ENCODE measurements around the gene ZNF766.

DNA sequence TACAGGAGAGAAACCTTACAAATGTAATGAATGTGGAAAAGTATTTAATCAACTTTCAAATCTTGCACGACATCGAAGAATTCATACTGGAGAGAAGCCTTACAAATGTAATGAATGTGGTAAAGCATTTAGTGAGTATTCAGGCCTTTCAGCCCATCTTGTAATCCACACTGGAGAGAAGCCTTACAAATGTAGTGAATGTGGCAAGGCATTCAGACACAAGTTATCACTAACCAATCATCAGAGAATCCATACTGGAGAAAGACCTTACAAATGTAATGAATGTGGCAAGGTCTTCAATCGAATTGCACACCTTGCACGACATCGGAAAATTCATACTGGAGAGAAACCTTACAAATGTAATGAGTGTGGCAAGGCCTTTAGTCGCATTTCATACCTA, 53.0 kb downstream of the ZNF766 start:
- TF ChIP-seq, protein P1, sequence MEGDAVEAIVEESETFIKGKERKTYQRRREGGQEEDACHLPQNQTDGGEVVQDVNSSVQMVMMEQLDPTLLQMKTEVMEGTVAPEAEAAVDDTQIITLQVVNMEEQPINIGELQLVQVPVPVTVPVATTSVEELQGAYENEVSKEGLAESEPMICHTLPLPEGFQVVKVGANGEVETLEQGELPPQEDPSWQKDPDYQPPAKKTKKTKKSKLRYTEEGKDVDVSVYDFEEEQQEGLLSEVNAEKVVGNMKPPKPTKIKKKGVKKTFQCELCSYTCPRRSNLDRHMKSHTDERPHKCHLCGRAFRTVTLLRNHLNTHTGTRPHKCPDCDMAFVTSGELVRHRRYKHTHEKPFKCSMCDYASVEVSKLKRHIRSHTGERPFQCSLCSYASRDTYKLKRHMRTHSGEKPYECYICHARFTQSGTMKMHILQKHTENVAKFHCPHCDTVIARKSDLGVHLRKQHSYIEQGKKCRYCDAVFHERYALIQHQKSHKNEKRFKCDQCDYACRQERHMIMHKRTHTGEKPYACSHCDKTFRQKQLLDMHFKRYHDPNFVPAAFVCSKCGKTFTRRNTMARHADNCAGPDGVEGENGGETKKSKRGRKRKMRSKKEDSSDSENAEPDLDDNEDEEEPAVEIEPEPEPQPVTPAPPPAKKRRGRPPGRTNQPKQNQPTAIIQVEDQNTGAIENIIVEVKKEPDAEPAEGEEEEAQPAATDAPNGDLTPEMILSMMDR (IDR thresholded peaks at IDR 0.05): no peak
- TF ChIP-seq POLR2A (IDR thresholded peaks at IDR 0.05): no peak
- no peak for TF ChIP-seq POLR2AphosphoS5 (IDR thresholded peaks at IDR 0.05)
